Erythroblast (primary cell): ENCODE results near the gene MAPK7.

Experiments used
- GATA1 ChIP-seq: IDR thresholded peaks from 2 replicates; pipeline ENCODE4 v1.6.1; 2011; ENCODE audit warnings: low read depth, mild to moderate bottlenecking, control low read depth, low read length, moderate library complexity
- POLR2A ChIP-seq: IDR thresholded peaks from 2 replicates; pipeline ENCODE4 v1.6.1; 2011; ENCODE audit warnings: mild to moderate bottlenecking, low read length

DNA sequence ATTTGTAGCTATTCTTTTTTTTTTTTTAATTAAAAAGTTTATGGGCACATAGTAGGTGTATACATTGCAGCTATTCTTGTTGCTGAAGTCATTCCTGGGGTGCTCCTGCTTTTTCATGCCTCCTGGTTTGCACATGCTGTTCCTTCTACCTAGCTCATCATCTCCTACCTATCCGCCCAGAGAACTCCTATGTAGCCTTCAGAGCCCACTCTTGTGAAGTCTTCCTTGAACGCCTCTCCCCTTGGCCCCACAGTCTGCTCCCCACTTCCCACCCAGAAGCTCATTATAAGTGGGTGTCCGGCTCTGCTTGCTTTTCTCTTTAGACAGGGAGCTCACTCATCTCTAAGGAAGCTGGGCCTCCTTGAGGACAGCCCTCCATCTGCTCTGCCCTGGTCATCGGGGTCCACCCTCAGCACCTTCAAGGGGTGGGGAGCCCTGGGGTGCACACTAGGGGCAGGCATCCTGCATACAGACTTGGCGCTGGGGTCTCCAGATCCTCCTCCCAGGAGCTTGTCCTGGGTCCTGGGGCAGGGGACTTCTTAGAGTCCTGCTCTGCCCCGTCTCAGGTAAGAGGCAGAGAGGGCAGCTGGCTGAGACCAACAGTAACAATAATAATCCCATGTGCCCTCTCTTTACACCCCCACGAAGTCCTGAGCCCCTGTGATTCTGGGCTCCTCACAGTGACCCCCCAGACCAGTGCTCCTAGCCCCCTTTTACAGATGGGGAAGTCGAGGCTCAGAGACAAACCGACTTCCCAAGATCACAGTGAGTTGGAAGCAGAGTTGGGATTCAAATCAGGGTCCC, 12.3 kb upstream of the MAPK7 start:
- no peak for TF ChIP-seq POLR2A
- TF ChIP-seq GATA1 = no peak
